GM10266 (cell line): ENCODE measurements around the gene PLTP.
A peak's percentile ranks its signal among the peaks of the same experiment; 100 is the strongest.

ENCODE experiments used
- DNase-seq: peaks from one replicate; pipeline ENCODE4 v3.0.0; 2012; ENCODE audit errors: extremely low spot score
- TF ChIP-seq, protein P1 (sequence below): IDR thresholded peaks from 2 replicates; pipeline ENCODE4 v1.5.1; 2012; ENCODE audit warnings: mild to moderate bottlenecking, low read depth; ENCODE audit not compliant: control insufficient read depth, insufficient read depth; ENCODE audit errors: missing control alignments

PLTP gene

DNA sequence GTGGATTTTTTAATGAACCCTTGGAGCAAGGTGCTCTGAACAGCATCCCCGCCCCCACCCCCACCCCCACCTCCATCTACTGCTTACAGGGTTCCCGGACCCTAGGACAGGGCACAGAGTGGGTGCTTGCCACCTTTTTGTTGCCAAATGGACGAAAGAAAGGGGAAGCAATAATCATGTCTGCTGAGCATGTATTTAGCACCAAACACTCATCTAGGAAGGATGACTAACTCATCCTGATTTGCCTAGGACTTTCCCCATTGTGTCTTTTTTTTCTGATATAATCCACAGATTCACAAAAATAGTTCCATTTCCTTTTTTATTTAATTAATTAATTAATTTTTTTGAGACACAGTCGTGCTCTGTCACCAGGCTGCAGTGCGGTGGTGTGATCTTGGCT, 1.2 kb upstream of the PLTP start:
- no peak for DNase-seq
- TF ChIP-seq, protein P1, sequence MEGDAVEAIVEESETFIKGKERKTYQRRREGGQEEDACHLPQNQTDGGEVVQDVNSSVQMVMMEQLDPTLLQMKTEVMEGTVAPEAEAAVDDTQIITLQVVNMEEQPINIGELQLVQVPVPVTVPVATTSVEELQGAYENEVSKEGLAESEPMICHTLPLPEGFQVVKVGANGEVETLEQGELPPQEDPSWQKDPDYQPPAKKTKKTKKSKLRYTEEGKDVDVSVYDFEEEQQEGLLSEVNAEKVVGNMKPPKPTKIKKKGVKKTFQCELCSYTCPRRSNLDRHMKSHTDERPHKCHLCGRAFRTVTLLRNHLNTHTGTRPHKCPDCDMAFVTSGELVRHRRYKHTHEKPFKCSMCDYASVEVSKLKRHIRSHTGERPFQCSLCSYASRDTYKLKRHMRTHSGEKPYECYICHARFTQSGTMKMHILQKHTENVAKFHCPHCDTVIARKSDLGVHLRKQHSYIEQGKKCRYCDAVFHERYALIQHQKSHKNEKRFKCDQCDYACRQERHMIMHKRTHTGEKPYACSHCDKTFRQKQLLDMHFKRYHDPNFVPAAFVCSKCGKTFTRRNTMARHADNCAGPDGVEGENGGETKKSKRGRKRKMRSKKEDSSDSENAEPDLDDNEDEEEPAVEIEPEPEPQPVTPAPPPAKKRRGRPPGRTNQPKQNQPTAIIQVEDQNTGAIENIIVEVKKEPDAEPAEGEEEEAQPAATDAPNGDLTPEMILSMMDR: no peak

DNA sequence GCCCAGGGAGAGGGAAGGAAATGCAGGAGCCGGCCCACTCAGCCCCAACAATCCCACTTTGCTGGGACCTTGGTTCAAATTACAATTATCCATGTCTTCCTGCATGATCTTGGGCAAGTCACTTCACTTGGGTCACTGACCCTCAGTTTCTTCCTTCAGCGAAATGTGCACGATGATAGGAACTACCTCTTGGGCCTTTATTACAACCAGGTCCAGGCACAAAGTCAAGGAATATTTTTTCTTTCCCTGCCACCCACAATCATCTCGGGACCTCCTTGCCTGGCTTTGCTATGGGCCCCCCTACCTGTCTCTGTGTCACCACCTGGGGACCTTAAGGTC, 358 bp upstream of the PLTP start:
- no peak for DNase-seq
- TF ChIP-seq, protein P1: no peak

DNA sequence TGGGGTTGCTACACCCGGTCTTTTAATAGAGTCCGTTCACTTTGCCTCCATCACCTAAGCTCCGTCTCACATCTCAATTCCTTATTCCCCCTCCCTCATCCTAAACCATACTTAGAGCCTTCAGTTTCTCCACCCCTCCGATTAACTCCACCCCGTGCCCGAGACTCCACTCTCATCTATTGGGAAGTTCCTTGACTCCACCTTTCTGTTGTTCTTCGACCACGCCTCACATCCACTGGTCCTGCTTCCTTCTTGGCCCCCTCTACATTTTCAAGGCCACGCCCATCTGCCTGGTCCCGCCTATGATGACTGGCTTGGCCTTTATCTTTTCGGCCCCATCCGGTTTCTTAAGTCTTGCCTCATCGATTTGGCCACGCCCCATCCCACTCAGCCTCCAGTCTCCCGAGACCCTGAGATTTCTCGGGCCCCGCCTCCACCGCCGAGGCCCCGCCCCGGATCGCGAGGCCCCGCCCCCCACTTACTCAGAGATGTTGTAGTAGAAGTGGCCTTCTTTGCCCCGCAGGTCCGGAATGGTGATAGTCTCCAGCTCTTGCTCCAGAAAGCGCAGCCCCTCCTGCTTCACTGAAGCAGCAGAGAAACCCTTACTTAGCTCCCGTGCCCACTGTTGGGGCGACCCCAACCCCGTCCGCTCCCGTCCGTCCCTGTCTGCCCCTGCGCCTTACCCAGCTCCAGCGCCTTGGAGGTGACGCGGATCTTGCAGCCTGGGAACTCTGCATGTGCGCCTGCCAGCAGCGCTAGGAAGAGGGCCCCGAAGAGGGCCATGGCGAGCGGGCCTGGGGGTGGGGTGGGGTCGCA, 1.1 kb downstream of the PLTP start:
- DNase-seq: peak; percentile 98
- TF ChIP-seq, protein P1: no peak

DNA sequence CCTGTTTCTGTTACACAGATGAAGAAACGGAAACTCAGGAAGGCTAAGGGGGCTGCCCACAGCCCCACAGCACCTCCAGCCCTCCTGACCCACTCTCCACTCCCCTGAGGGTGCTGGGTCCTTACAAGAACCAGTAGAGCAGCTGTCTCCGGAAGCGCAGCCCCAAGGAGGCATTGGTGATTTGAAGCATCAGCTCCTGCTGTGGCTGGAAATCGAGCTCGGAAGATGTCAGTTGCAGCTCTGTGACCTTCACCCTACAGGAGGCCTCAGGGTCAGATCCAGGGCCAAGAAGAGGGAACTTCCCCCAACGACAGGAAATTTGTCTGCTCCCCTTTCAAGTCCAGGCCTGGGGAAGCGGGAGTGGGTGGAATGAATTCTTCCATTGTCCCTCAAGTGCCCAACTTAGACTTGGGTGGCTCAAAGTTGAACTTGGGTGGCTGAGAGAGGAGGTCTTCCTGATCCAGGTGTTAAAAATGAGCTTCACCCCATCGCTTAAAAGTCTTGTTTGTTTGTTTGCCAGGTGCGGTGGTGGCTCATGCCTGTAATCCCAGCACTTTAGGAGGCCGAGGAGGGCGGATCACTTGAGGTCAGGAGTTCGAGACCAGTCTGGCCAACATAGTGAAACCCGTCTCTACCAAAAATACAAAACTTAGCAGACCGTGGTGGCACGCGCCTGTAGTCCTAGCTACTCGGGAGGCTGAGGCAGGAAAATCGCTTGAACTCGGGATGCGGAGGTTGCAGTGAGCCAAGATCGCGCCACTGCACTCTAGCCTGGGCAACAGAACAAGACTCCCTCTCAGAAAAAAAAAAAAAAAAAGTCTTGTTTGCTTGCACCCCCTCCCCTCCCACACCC, 1.9 kb downstream of the PLTP start:
- TF ChIP-seq, protein P1: no peak
- no peak for DNase-seq

DNA sequence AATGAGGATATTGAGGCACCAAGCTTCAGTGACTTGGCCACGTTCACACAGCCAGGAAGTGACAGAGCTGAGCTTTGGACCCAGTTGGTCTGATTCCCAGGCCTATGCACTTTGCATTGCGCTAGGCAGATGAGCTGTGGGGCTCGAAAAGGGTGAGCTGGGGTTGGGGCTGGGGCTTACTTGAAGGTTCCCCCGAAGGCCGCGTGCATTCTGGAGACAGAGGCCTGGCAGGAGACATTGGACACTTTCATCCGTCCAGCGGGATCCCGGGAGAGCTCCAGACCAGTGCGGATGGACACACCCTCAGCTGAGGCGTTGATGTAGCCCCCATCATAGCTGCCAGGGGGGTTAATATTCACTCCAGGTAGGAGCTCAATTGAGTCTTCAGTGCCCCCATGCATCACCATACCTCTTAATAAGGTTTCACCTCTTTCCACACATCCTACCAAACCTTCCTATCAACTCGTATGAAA, 2.6 kb downstream of the PLTP start:
- TF ChIP-seq, protein P1: no peak
- no peak for DNase-seq

DNA sequence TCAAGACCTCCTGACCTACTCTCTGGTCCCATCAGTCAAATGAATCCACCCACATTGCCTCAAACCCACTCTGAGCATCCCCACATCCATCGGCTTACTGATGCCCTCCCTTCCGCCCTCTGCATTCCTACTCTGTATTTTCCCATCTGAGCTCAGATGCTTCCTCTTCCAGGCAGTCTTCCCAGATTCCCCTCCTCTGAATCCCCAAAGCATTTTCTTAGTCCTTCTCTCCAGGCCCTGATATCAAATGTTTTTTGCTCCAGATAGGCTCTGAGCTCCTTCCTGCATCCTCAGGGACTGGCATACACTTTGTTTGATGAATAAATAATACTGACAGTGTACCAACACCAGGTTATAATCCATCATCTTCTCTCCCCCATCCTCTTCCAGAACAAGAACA, 3.9 kb downstream of the PLTP start:
- TF ChIP-seq, protein P1: no peak
- DNase-seq: no peak
